Keratinocyte (primary cell): Measurements from ENCODE around the gene C2CD3. TPM values are rescaled to one million over a fixed set of nuclear protein-coding genes. Genes with fewer than 3 reads are reported as not detected.
"Not testable (repeated sequence)": the region's sequence is repeated elsewhere in the genome, so short reads cannot be mapped to it uniquely, and the experiment has no call there.

ENCODE experiments used
- DNase-seq: peaks from one replicate; pipeline ENCODE4 v3.0.0-alpha.2; 2011; ENCODE audit warnings: low read depth, missing footprints, low spot score
- FAIRE-seq: peaks from 2 replicates; lab custom pipeline; 2011; peaks lifted over from hg19 to GRCh38; lab: Jason Lieb, UNC
- H2AFZ ChIP-seq: 2 replicates; pipeline ENCODE4 v1.6.0; 2012; ENCODE audit warnings: low read length, control low read depth, inconsistent platforms; ENCODE audit not compliant: control insufficient read depth
- H3K27ac ChIP-seq: 2 replicates; pipeline ENCODE4 v1.5.1; 2011; ENCODE audit warnings: low read length; ENCODE audit not compliant: control insufficient read depth, insufficient read depth
- H3K27me3 ChIP-seq: 3 replicates; pipeline ENCODE4 v1.6.0; 2011; ENCODE audit warnings: low read length; ENCODE audit not compliant: control insufficient read depth, insufficient read depth; ENCODE audit errors: extremely low read depth
- H3K36me3 ChIP-seq, 2 experiments: 2 replicates in 1 of 2; 3 replicates in 1 of 2; pipeline ENCODE4 v1.5.1; 2011; ENCODE audit warnings: low read length in 2 of 2, mild to moderate bottlenecking in 1 of 2; ENCODE audit not compliant: control insufficient read depth in 2 of 2, insufficient read depth in 2 of 2; ENCODE audit errors: extremely low read depth in 1 of 2
- H3K4me1 ChIP-seq: 3 replicates; pipeline ENCODE4 v1.5.1; 2011; ENCODE audit warnings: low read length; ENCODE audit not compliant: control insufficient read depth, insufficient read depth; ENCODE audit errors: extremely low read depth
- H3K4me2 ChIP-seq: 3 replicates; pipeline ENCODE4 v1.6.0; 2011; ENCODE audit warnings: low read depth, low read length; ENCODE audit not compliant: control insufficient read depth, insufficient read depth; ENCODE audit errors: extremely low read depth
- H3K4me3 ChIP-seq, 3 experiments: fragments of 200-600 bp in 1 of 3; sonication (generic) in 1 of 3; 2 replicates in 2 of 3; 3 replicates in 1 of 3; pipeline ENCODE4 v1.5.1; 2011 to 2016; ENCODE audit warnings: low read length in 3 of 3, mild to moderate bottlenecking in 3 of 3, control low read depth in 2 of 3, inconsistent platforms in 1 of 3, low read depth in 1 of 3, mixed read lengths in 1 of 3, mixed run types in 1 of 3, moderate library complexity in 1 of 3; ENCODE audit not compliant: control insufficient read depth in 2 of 3, insufficient read depth in 2 of 3; ENCODE audit errors: extremely low read depth in 1 of 3
- H3K79me2 ChIP-seq: 2 replicates; pipeline ENCODE4 v1.6.0; 2012; ENCODE audit warnings: low read length; ENCODE audit not compliant: control insufficient read depth, insufficient read depth
- H3K9ac ChIP-seq: 3 replicates; pipeline ENCODE4 v1.6.0; 2011; ENCODE audit warnings: low read length; ENCODE audit not compliant: control insufficient read depth, insufficient read depth; ENCODE audit errors: extremely low read depth
- H3K9me1 ChIP-seq: 3 replicates; pipeline ENCODE4 v1.6.0; 2011; ENCODE audit warnings: low read length; ENCODE audit not compliant: control insufficient read depth, insufficient read depth; ENCODE audit errors: extremely low read depth
- H3K9me3 ChIP-seq: 2 replicates; pipeline ENCODE4 v1.5.1; 2012; ENCODE audit warnings: low read depth, low read length; ENCODE audit not compliant: control insufficient read depth
- H4K20me1 ChIP-seq: 3 replicates; pipeline ENCODE4 v1.6.0; 2011; ENCODE audit warnings: low read length; ENCODE audit not compliant: control insufficient read depth, insufficient read depth; ENCODE audit errors: extremely low read depth
- CTCF ChIP-seq, 3 experiments: IDR thresholded peaks in 1 of 3; conservative IDR thresholded peaks in 1 of 3; optimal IDR thresholded peaks in 1 of 3; 2 replicates in 2 of 3; 3 replicates in 1 of 3; pipeline versions ENCODE3 to v1.5.1; 2011; ENCODE audit warnings: low read length in 3 of 3, mild to moderate bottlenecking in 3 of 3, moderate library complexity in 2 of 3, control low read depth in 1 of 3, inconsistent platforms in 1 of 3; ENCODE audit not compliant: insufficient read depth in 2 of 3; ENCODE audit errors: extremely low read depth in 1 of 3
- EZH2 ChIP-seq: IDR thresholded peaks from one replicate; pipeline ENCODE4 v1.6.1; 2012; ENCODE audit warnings: inconsistent platforms, mild to moderate bottlenecking, low read length, moderate library complexity
- dilution Hi-C: fragments of 300-500 bp; cut with MboI; formaldehyde crosslinking; loops from one replicate; pipeline ENCODE4 v1.7.0; 2020; ENCODE audit warnings: low sequenced_read_pairs; ENCODE audit not compliant: extremely low pct_ligation_motif_present
- polyA plus RNA-seq, 5 experiments: library from polyadenylated mRNA; depleted of rRNA in 3 of 5; stranded (reverse) in 3 of 5; stranded (forward) in 1 of 5; unstranded in 1 of 5; fragments of >200 nt; gene quantifications; 1 replicate in 1 of 5; 2 replicates in 3 of 5; 3 replicates in 1 of 5; pipeline versions ENCODE4 v1.2.1 to v1.2.3, GENCODE V29; 2011 to 2012; ENCODE audit warnings: missing spikeins in 2 of 5, low read depth in 1 of 5, low replicate concordance in 1 of 5

The C2CD3 gene
- polyA plus RNA-seq, 1 donor (not counting 4 experiments of a cell fraction or from before 2014, with no cell fraction given) = 9.8 TPM

DNA sequence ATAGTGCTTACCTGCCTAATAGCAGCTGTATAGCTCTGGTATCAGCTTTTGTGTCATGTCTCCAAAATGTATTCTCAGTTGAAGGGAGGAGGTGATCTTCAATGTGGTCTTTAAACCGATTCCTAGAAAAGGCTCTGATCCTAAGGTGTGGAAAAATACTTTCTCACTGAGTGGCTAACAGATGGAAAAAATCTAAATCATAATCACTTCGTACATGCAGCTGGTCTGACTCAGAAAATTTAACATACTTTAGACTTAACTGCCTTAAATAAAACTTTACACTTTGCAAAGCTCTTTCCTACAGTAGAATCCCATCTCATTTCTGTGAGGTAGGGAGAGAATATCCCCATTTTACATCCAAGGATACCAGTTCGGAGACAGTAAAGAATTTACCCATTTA is 38.0 kb downstream of the C2CD3 start:
- H3K79me2 ChIP-seq = no peaks in the 10 kb centered on the region
- no peaks in the 10 kb centered on the region for H4K20me1 ChIP-seq
- FAIRE-seq (no peak), DNase-seq (no peak)
- peaks cover 10% of the 10 kb centered on the region for H3K4me1 ChIP-seq
- TF ChIP-seq CTCF (optimal IDR thresholded peaks at IDR 0.05 in 1 of 3, IDR thresholded peaks at IDR 0.05 in 1 of 3, conservative IDR thresholded peaks at IDR 0.05 in 1 of 3; ENCODE audit: extremely low read depth in 1 of 3, insufficient read depth in 2 of 3, low read length in 3 of 3) (no peak), EZH2 (no peak)
- dilution Hi-C loops = no loop called here
- no peak overlapping the region for H3K4me2 ChIP-seq
- H3K9me3 ChIP-seq = no peaks in the 10 kb centered on the region
- no peak overlapping the region for H2AFZ ChIP-seq
- H3K4me3 ChIP-seq = no peak overlapping the region
- no peak overlapping the region for H3K9ac ChIP-seq
- no peaks in the 10 kb centered on the region for H3K9me1 ChIP-seq
- H3K36me3 ChIP-seq = peaks cover 1 to 3% of the 10 kb centered on the region in 2 experiments
- H3K27me3 ChIP-seq = no peaks in the 10 kb centered on the region
- H3K27ac ChIP-seq = no peak overlapping the region

DNA sequence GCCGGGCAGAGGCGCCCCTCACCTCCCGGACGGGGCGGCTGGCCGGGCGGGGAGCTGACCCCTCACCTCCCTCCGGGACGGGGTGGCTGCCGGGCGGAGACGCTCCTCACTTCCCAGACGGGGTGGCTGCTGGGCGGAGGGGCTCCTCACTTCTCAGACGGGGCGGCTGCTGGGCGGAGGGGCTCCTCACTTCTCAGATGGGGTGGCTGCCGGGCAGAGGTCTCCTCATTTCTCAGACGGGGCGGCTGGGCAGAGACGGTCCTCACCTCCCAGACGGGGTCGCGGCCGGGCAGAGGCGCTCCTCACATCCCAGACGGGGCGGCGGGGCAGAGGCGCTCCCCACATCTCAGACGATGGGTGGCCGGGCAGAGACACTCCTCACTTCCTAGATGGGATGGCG is 41.7 kb downstream of the C2CD3 start:
- not testable (repeated sequence) for H3K79me2 ChIP-seq

GRCh38 chr11:74123008-74123448 is 47.8 kb downstream of the C2CD3 start:
- Histone ChIP-seq H3K79me2 (no peaks in the 10 kb centered on the region), H3K4me3 (no peak overlapping the region), H2AFZ (no peak overlapping the region), H3K36me3 (peaks cover 0 to 4% of the 10 kb centered on the region in 2 experiments), H3K27me3 (no peaks in the 10 kb centered on the region), H3K9ac (no peak overlapping the region), H4K20me1 (no peaks in the 10 kb centered on the region), H3K9me3 (no peaks in the 10 kb centered on the region), H3K27ac (no peak overlapping the region), H3K4me2 (no peak overlapping the region), H3K9me1 (no peaks in the 10 kb centered on the region), H3K4me1 (no peaks in the 10 kb centered on the region)
- DNase-seq (no peak), FAIRE-seq (no peak)
- no peak for TF ChIP-seq EZH2
- TF ChIP-seq CTCF (optimal IDR thresholded peaks at IDR 0.05 in 1 of 3, IDR thresholded peaks at IDR 0.05 in 1 of 3, conservative IDR thresholded peaks at IDR 0.05 in 1 of 3; ENCODE audit: extremely low read depth in 1 of 3, insufficient read depth in 2 of 3, low read length in 3 of 3) = no peak
- dilution Hi-C loops = no loop called here

More for the DNA sequence above, 41.7 kb downstream of the C2CD3 start:
- H3K9me3 ChIP-seq, H3K4me1 ChIP-seq, H3K9me1 ChIP-seq, H3K4me3 ChIP-seq, H3K36me3 ChIP-seq, dilution Hi-C loops, H2AFZ ChIP-seq, H4K20me1 ChIP-seq, DNase-seq, H3K9ac ChIP-seq, H3K27ac ChIP-seq, FAIRE-seq, H3K27me3 ChIP-seq, H3K4me2 ChIP-seq: not testable (repeated sequence)
